ENCODE results near the gene ZC3H18. TPM values are rescaled to one million over a fixed set of nuclear protein-coding genes. Genes with fewer than 3 reads are reported as not detected.

ZC3H18 gene
- total RNA-seq, 1 experiment from 2014 or later: 5.9 TPM

- no peak for DNase-seq (ENCODE audit: low read depth, low spot score)
- in situ Hi-C loops (cut with HindIII; ENCODE audit: low pct_unique_long_range_greater_than_20kb, low sequenced_read_pairs): no loop called here
These were observed 39.9 kb downstream of the ZC3H18 start for GRCh38 chr16:88610080-88610479.

GRCh38 chr16:88610909-88611812 is 41.0 kb downstream of the ZC3H18 start:
- DNase-seq (ENCODE audit: low read depth, low spot score): no peak
- in situ Hi-C loops (cut with HindIII; ENCODE audit: low pct_unique_long_range_greater_than_20kb, low sequenced_read_pairs): no loop called here

- in situ Hi-C loops (cut with HindIII; ENCODE audit: low pct_unique_long_range_greater_than_20kb, low sequenced_read_pairs): no loop called here
- DNase-seq (ENCODE audit: low read depth, low spot score): no peak
These were observed 43.1 kb downstream of the ZC3H18 start for GRCh38 chr16:88613293-88613692.

- in situ Hi-C loops (cut with HindIII; ENCODE audit: low pct_unique_long_range_greater_than_20kb, low sequenced_read_pairs): no loop called here
These were observed 44.0 kb downstream of the ZC3H18 start for GRCh38 chr16:88613911-88614817.

GRCh38 chr16:88614818-88615580 is 44.8 kb downstream of the ZC3H18 start:
- in situ Hi-C loops (cut with HindIII; ENCODE audit: low pct_unique_long_range_greater_than_20kb, low sequenced_read_pairs): no loop called here
- no peak for DNase-seq (ENCODE audit: low read depth, low spot score)

More at GRCh38 chr16:88613911-88614817, 44.0 kb downstream of the ZC3H18 start:
- DNase-seq (ENCODE audit: low read depth, low spot score): no peak

GRCh38 chr16:88616320-88616719 is 46.1 kb downstream of the ZC3H18 start:
- in situ Hi-C loops (cut with HindIII; ENCODE audit: low pct_unique_long_range_greater_than_20kb, low sequenced_read_pairs): no loop called here
- DNase-seq (ENCODE audit: low read depth, low spot score): no peak

- in situ Hi-C loops (cut with HindIII; ENCODE audit: low pct_unique_long_range_greater_than_20kb, low sequenced_read_pairs): no loop called here
- DNase-seq (ENCODE audit: low read depth, low spot score): no peak
These were observed 46.5 kb downstream of the ZC3H18 start for GRCh38 chr16:88616736-88617135.

- no peak for DNase-seq (ENCODE audit: low read depth, low spot score)
- in situ Hi-C loops (cut with HindIII; ENCODE audit: low pct_unique_long_range_greater_than_20kb, low sequenced_read_pairs): no loop called here
These were observed 47.2 kb downstream of the ZC3H18 start for GRCh38 chr16:88617268-88618031.

- in situ Hi-C loops (cut with HindIII; ENCODE audit: low pct_unique_long_range_greater_than_20kb, low sequenced_read_pairs): no loop called here
- no peak for DNase-seq (ENCODE audit: low read depth, low spot score)
These were observed 48.2 kb downstream of the ZC3H18 start for GRCh38 chr16:88618182-88618955.

GRCh38 chr16:88618956-88619667 is 48.9 kb downstream of the ZC3H18 start:
- in situ Hi-C loops (cut with HindIII; ENCODE audit: low pct_unique_long_range_greater_than_20kb, low sequenced_read_pairs): no loop called here
- DNase-seq (ENCODE audit: low read depth, low spot score): no peak

- in situ Hi-C loops (cut with HindIII; ENCODE audit: low pct_unique_long_range_greater_than_20kb, low sequenced_read_pairs): no loop called here
- DNase-seq (ENCODE audit: low read depth, low spot score): no peak
These were observed 49.9 kb downstream of the ZC3H18 start for GRCh38 chr16:88619859-88620815.

GRCh38 chr16:88622125-88622524 is 51.9 kb downstream of the ZC3H18 start:
- no peak for DNase-seq (ENCODE audit: low read depth, low spot score)
- in situ Hi-C loops (cut with HindIII; ENCODE audit: low pct_unique_long_range_greater_than_20kb, low sequenced_read_pairs): no loop called here

GRCh38 chr16:88622866-88623265 is 52.7 kb downstream of the ZC3H18 start:
- in situ Hi-C loops (cut with HindIII; ENCODE audit: low pct_unique_long_range_greater_than_20kb, low sequenced_read_pairs): no loop called here
- DNase-seq (ENCODE audit: low read depth, low spot score): no peak

GRCh38 chr16:88623858-88624257 is 53.7 kb downstream of the ZC3H18 start:
- no peak for DNase-seq (ENCODE audit: low read depth, low spot score)
- in situ Hi-C loops (cut with HindIII; ENCODE audit: low pct_unique_long_range_greater_than_20kb, low sequenced_read_pairs): no loop called here

- DNase-seq (ENCODE audit: low read depth, low spot score): no peak
- in situ Hi-C loops (cut with HindIII; ENCODE audit: low pct_unique_long_range_greater_than_20kb, low sequenced_read_pairs): no loop called here
These were observed 54.3 kb downstream of the ZC3H18 start for GRCh38 chr16:88624481-88624880.
